Measurements from ENCODE around the gene USP1.

DNA sequence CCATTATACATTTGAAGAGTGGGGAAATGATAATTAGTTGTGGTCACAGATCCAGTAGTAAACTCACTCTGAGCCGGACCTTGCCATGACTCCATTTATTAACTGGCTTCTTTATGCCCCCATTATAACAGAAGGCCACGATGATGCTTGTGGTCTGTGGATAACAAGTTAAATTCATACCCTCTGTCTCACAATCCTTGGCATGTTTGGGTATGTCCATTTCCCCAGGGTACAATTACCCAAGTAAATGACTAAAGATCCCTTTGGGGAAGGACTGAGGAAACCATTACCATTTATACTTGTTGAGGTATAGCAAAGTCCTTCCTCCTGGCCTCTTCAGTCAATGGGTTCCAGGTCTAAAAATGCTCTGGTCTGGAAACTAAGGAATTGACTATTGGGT is 7.3 kb upstream of the USP1 start:
- TF ChIP-seq, protein P1, sequence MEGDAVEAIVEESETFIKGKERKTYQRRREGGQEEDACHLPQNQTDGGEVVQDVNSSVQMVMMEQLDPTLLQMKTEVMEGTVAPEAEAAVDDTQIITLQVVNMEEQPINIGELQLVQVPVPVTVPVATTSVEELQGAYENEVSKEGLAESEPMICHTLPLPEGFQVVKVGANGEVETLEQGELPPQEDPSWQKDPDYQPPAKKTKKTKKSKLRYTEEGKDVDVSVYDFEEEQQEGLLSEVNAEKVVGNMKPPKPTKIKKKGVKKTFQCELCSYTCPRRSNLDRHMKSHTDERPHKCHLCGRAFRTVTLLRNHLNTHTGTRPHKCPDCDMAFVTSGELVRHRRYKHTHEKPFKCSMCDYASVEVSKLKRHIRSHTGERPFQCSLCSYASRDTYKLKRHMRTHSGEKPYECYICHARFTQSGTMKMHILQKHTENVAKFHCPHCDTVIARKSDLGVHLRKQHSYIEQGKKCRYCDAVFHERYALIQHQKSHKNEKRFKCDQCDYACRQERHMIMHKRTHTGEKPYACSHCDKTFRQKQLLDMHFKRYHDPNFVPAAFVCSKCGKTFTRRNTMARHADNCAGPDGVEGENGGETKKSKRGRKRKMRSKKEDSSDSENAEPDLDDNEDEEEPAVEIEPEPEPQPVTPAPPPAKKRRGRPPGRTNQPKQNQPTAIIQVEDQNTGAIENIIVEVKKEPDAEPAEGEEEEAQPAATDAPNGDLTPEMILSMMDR (IDR thresholded peaks at IDR 0.05 in 2 of 3, conservative IDR thresholded peaks at IDR 0.05 in 1 of 3; ENCODE audit: control insufficient read depth in 2 of 3, extremely low read depth in 1 of 3, insufficient read depth in 1 of 3, low read depth in 3 of 3, low read length in 3 of 3): no peak
- TF ChIP-seq BCL11A (IDR thresholded peaks at IDR 0.05; ENCODE audit: low read depth, low read length) (no peak), ATF2 (IDR thresholded peaks at IDR 0.05; ENCODE audit: low read length) (no peak), EZH2 (IDR thresholded peaks at IDR 0.05; ENCODE audit: borderline replicate concordance, control insufficient read depth, low read depth, low read length) (no peak), TBL1XR1 (IDR thresholded peaks at IDR 0.05; ENCODE audit: low read depth, low read length) (no peak), NBN (IDR thresholded peaks at IDR 0.05) (no peak), NRF1 (conservative IDR thresholded peaks at IDR 0.05; ENCODE audit: low read depth, low read length) (no peak), HDAC6 (IDR thresholded peaks at IDR 0.05; ENCODE audit: unreplicated experiment) (no peak), EP300 (IDR thresholded peaks at IDR 0.05; ENCODE audit: borderline replicate concordance in 1 of 2, control insufficient read depth in 1 of 2, low read depth in 2 of 2, low read length in 2 of 2) (no peak), FOXM1 (IDR thresholded peaks at IDR 0.05; ENCODE audit: low read depth, low read length) (no peak), MYC (IDR thresholded peaks at IDR 0.05; ENCODE audit: insufficient read depth, insufficient read length, insufficient replicate concordance, low read length, severe bottlenecking) (no peak), MXI1 (IDR thresholded peaks at IDR 0.05; ENCODE audit: low read depth, low read length) (no peak), SMAD1 (IDR thresholded peaks at IDR 0.05; ENCODE audit: low read depth, partially characterized antibody) (no peak), PRDM15 (CRISPR knock-in tag; IDR thresholded peaks at IDR 0.05) (no peak)
